Neural cell (in vitro differentiated cells): ENCODE results near the gene MYCBP2. TPM values are rescaled to one million over a fixed set of nuclear protein-coding genes. Genes with fewer than 3 reads are reported as not detected.
"Not testable (repeated sequence)": the region's sequence is repeated elsewhere in the genome, so short reads cannot be mapped to it uniquely, and the experiment has no call there.

Experiments
- H2AFZ ChIP-seq: fragments of 200-600, 300-800 bp; sonication (generic), shearing (Covaris generic); 2 replicates; pipeline ENCODE4 v1.6.0; 2014; ENCODE audit warnings: low read depth, mild to moderate bottlenecking, antibody characterized with exemption, low read length, moderate library complexity
- H3F3A ChIP-seq: fragments of 200-600 bp; shearing (Covaris generic); 2 replicates; pipeline ENCODE4 v1.6.1; 2016; ENCODE audit warnings: mild to moderate bottlenecking, moderate library complexity, mixed read lengths, antibody characterized with exemption, low read length; ENCODE audit not compliant: insufficient read depth, poor library complexity, severe bottlenecking
- H3K27ac ChIP-seq: fragments of 200-600, 300-800 bp; sonication (generic), shearing (Covaris generic); 2 replicates; pipeline ENCODE4 v1.5.1; 2014; ENCODE audit warnings: mild to moderate bottlenecking, low read length, moderate library complexity
- H3K27me3 ChIP-seq: fragments of 300-800, 200-600 bp; sonication (generic), shearing (Covaris generic); 2 replicates; pipeline ENCODE4 v1.6.0; 2014; ENCODE audit warnings: mild to moderate bottlenecking, low read depth, low read length, moderate library complexity; ENCODE audit not compliant: insufficient read depth
- H3K36me3 ChIP-seq: fragments of 300-800, 200-600 bp; sonication (generic), shearing (Covaris generic); 2 replicates; pipeline ENCODE4 v1.5.1; 2014; ENCODE audit warnings: mild to moderate bottlenecking, antibody characterized with exemption, low read length, moderate library complexity; ENCODE audit not compliant: insufficient read depth
- H3K4me2 ChIP-seq: fragments of 300-800, 200-600 bp; sonication (generic), shearing (Covaris generic); 2 replicates; pipeline ENCODE4 v1.6.0; 2014; ENCODE audit warnings: mild to moderate bottlenecking, low read length
- H3K4me3 ChIP-seq: fragments of 300-800, 200-600 bp; sonication (generic), shearing (Covaris generic); 2 replicates; pipeline ENCODE4 v1.5.1; 2014; ENCODE audit warnings: mild to moderate bottlenecking, low read length, moderate library complexity
- H3K79me2 ChIP-seq: fragments of 200-600 bp; shearing (Covaris generic); replicated peaks from 2 replicates; pipeline ENCODE4 v1.6.0; 2014; ENCODE audit warnings: mild to moderate bottlenecking, low read length, moderate library complexity; ENCODE audit not compliant: insufficient read depth
- H3K9ac ChIP-seq: fragments of 300-800, 200-600 bp; sonication (generic), shearing (Covaris generic); 2 replicates; pipeline ENCODE4 v1.6.1; 2016; ENCODE audit warnings: mild to moderate bottlenecking, low read length, mixed read lengths
- H3K9me2 ChIP-seq: fragments of 200-600 bp; shearing (Covaris generic); 2 replicates; pipeline ENCODE4 v1.6.1; 2016; ENCODE audit warnings: mild to moderate bottlenecking, low read length, mixed read lengths; ENCODE audit not compliant: insufficient read depth
- H3K9me3 ChIP-seq: fragments of 200-600, 300-800 bp; sonication (generic), shearing (Covaris generic); 2 replicates; pipeline ENCODE4 v1.6.1; 2016; ENCODE audit warnings: mild to moderate bottlenecking, mixed run types, low read length, moderate library complexity, mixed read lengths
- H4K20me1 ChIP-seq: fragments of 200-600 bp; shearing (Covaris generic); 2 replicates; pipeline ENCODE4 v1.6.1; 2016; ENCODE audit warnings: mild to moderate bottlenecking, mixed run types; ENCODE audit not compliant: insufficient read depth
- CTCF ChIP-seq: fragments of 450-650 bp; IDR thresholded peaks from 2 replicates; pipeline ENCODE4 v1.5.1; 2014; ENCODE audit warnings: antibody characterized with exemption, mild to moderate bottlenecking, moderate library complexity; ENCODE audit not compliant: poor library complexity, severe bottlenecking
- EP300 ChIP-seq: fragments of 450-650 bp; conservative IDR thresholded peaks from 2 replicates; pipeline ENCODE4 v1.6.1; 2014; ENCODE audit warnings: antibody characterized with exemption, mild to moderate bottlenecking, moderate library complexity; ENCODE audit not compliant: poor library complexity, severe bottlenecking
- EZH2 ChIP-seq: fragments of 200-600, 300-800 bp; shearing (Covaris generic), sonication (generic); IDR thresholded peaks from 2 replicates; pipeline ENCODE4 v1.6.1; 2014; ENCODE audit warnings: antibody characterized with exemption, low read length, borderline replicate concordance, mild to moderate bottlenecking; ENCODE audit not compliant: insufficient read depth, poor library complexity, severe bottlenecking
- MXI1 ChIP-seq: fragments of 450-650 bp; conservative IDR thresholded peaks from 2 replicates; pipeline ENCODE4 v1.6.1; 2014; ENCODE audit warnings: antibody characterized with exemption, mild to moderate bottlenecking; ENCODE audit not compliant: poor library complexity, severe bottlenecking
- POLR2AphosphoS5 ChIP-seq: IDR thresholded peaks from 2 replicates; pipeline ENCODE4 v1.6.1; 2012
- RAD21 ChIP-seq: fragments of 450-650 bp; conservative IDR thresholded peaks from 2 replicates; pipeline ENCODE4 v1.6.1; 2014; ENCODE audit warnings: antibody characterized with exemption, mild to moderate bottlenecking, moderate library complexity
- REST ChIP-seq: IDR thresholded peaks from 2 replicates; pipeline ENCODE4 v1.6.1; 2012; ENCODE audit warnings: borderline replicate concordance
- SMC3 ChIP-seq: fragments of 450-650 bp; conservative IDR thresholded peaks from 2 replicates; pipeline ENCODE4 v1.6.1; 2014; ENCODE audit warnings: antibody characterized with exemption, mild to moderate bottlenecking, moderate library complexity; ENCODE audit not compliant: poor library complexity
- TAF1 ChIP-seq: IDR thresholded peaks from 2 replicates; pipeline ENCODE4 v1.6.1; 2012; ENCODE audit warnings: low read depth
- polyA plus RNA-seq: library from polyadenylated mRNA; depleted of rRNA; stranded (reverse); fragments of >200 nt; gene quantifications from 2 replicates; pipeline ENCODE4 v1.2.3, GENCODE V29; 2014

MYCBP2 gene
- polyA plus RNA-seq, 1 donor from 2014 or later: 135 TPM

DNA sequence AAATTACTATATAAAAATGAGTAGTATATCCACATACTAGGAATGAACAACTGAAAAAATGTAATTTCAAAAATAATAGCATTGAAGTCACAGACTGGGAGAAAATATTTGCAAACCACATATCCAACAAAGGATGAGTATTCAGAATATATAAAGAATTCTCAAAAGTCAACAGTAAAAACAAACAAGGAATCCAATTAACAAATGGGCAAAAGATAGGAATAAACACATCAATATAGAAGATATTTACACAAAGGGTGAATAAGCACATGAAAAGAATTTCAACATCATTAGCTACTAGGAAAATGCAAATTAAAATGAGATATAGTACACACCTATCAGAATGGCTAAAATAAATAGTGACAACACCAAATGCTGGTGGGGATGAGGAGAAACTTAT is 37.0 kb downstream of the MYCBP2 start:
- H3K27me3 ChIP-seq: no peaks in the 10 kb centered on the region
- no peaks in the 10 kb centered on the region for H4K20me1 ChIP-seq
- no peak for TF ChIP-seq RAD21
- no peak for TF ChIP-seq MXI1
- no peak for TF ChIP-seq REST
- TF ChIP-seq TAF1: no peak
- TF ChIP-seq EP300: no peak
- no peak for TF ChIP-seq CTCF
- TF ChIP-seq POLR2AphosphoS5: no peak
- no peak for TF ChIP-seq SMC3
- TF ChIP-seq EZH2: no peak
- H2AFZ ChIP-seq: no peak overlapping the region
- H3K79me2 ChIP-seq: peaks cover 7% of the 10 kb centered on the region
- H3K9me3 ChIP-seq: no peaks in the 10 kb centered on the region
- peaks cover 14% of the 10 kb centered on the region for H3K36me3 ChIP-seq
- no peak overlapping the region for H3K27ac ChIP-seq
- H3K4me2 ChIP-seq: no peak overlapping the region
- H3K9ac ChIP-seq: no peak overlapping the region
- no peaks in the 10 kb centered on the region for H3K9me2 ChIP-seq
- no peaks in the 10 kb centered on the region for H3F3A ChIP-seq
- H3K4me3 ChIP-seq: no peak overlapping the region

- not testable (repeated sequence) for H3K4me2 ChIP-seq, H3F3A ChIP-seq, H3K9me3 ChIP-seq, H3K36me3 ChIP-seq, H3K27me3 ChIP-seq, H2AFZ ChIP-seq, H3K79me2 ChIP-seq, H3K27ac ChIP-seq, H3K9ac ChIP-seq, H3K4me3 ChIP-seq, H4K20me1 ChIP-seq, H3K9me2 ChIP-seq
These were observed 41.3 kb downstream of the MYCBP2 start for GRCh38 chr13:77285632-77286031.

DNA sequence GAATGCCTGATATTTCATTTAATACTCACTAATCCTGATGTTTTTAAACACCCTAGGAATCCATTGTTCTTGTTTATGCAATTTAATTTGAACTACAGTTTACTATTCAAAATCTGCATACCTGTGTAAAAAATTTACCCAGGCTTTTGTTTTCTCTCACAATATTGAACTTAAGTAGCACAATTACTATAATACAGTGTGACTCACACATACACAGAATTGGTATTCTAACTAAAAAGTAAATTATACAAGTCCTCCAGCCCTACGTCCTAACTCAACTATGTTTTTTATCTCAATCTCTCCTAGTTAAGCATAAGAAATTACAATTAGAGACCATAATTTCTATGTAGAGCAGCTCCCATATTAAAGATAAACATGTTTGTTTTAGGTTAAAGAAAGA is 41.8 kb downstream of the MYCBP2 start:
- H3K27me3 ChIP-seq: no peaks in the 10 kb centered on the region
- H3K4me3 ChIP-seq: no peak overlapping the region
- H2AFZ ChIP-seq: no peak overlapping the region
- H3K36me3 ChIP-seq: peaks cover 9% of the 10 kb centered on the region
- H3K9me2 ChIP-seq: no peaks in the 10 kb centered on the region
- H4K20me1 ChIP-seq: no peaks in the 10 kb centered on the region
- no peaks in the 10 kb centered on the region for H3K79me2 ChIP-seq
- no peaks in the 10 kb centered on the region for H3K9me3 ChIP-seq
- no peak overlapping the region for H3K9ac ChIP-seq
- TF ChIP-seq RAD21: no peak
- no peak for TF ChIP-seq CTCF
- no peak for TF ChIP-seq MXI1
- no peak for TF ChIP-seq SMC3
- TF ChIP-seq REST: no peak
- TF ChIP-seq POLR2AphosphoS5: no peak
- TF ChIP-seq EP300: no peak
- no peak for TF ChIP-seq EZH2
- TF ChIP-seq TAF1: no peak
- H3K4me2 ChIP-seq: no peak overlapping the region
- H3K27ac ChIP-seq: no peak overlapping the region
- no peaks in the 10 kb centered on the region for H3F3A ChIP-seq
